Measurements from ENCODE around the gene CD2AP. TPM values are rescaled to one million over a fixed set of nuclear protein-coding genes. Genes with fewer than 3 reads are reported as not detected.

CD2AP gene
- total RNA-seq, 1 experiment from 2014 or later: 43.8 TPM

- no peak overlapping the region for H3K9ac ChIP-seq (ENCODE audit: low read length)
- H3K4me3 ChIP-seq (replicated peaks in 1 of 2; ENCODE audit: low read depth in 1 of 2, low read length in 2 of 2): no peak overlapping the region
- H3K79me2 ChIP-seq (ENCODE audit: insufficient read depth, low read length): no peaks in the 10 kb centered on the region
- ATAC-seq (no peak), DNase-seq (ENCODE audit: low read depth, low spot score) (no peak)
- intact Hi-C loops (cut with micrococcal nuclease): no loop called here
- ChIA-PET POLR2A (no interaction called here), CTCF (no interaction called here), RAD21 (ENCODE audit: low non-redundant PET in 1 of 2, low total read pairs in 2 of 2, uncharacterized antibody in 2 of 2, unreplicated experiment in 2 of 2) (no interaction called here)
- no peaks in the 10 kb centered on the region for H3K36me3 ChIP-seq (ENCODE audit: control insufficient read depth in 1 of 2, insufficient read depth in 2 of 2, low read length in 2 of 2)
- TF ChIP-seq CBX3 (IDR thresholded peaks at IDR 0.05; ENCODE audit: low read depth) (no peak), SIN3A (IDR thresholded peaks at IDR 0.05; ENCODE audit: low read depth) (no peak), ZNF274 (IDR thresholded peaks at IDR 0.05; ENCODE audit: low read depth, low read length) (no peak), POLR2AphosphoS5 (IDR thresholded peaks at IDR 0.05; ENCODE audit: low read depth, low read length) (no peak), RAD21 (IDR thresholded peaks at IDR 0.05; ENCODE audit: low read depth) (no peak), REST (IDR thresholded peaks at IDR 0.05; ENCODE audit: low read depth) (no peak)
- H3K9me2 ChIP-seq (ENCODE audit: insufficient read depth): no peaks in the 10 kb centered on the region; the same call in 1 of the 2 replicates
- H3K9me3 ChIP-seq (ENCODE audit: control insufficient read depth in 1 of 2, insufficient read depth in 1 of 2, low read depth in 1 of 2, low read length in 2 of 2): no peaks in the 10 kb centered on the region
- no TSS peak for BruUV-seq (replicated peaks)
- H3K27ac ChIP-seq (ENCODE audit: low read depth, low read length): no peak overlapping the region
- no peak overlapping the region for H3K4me2 ChIP-seq (ENCODE audit: low read length)
- H3K4me1 ChIP-seq (ENCODE audit: control insufficient read depth in 1 of 2, insufficient read depth in 2 of 2, low read length in 2 of 2): peaks cover 3 to 6% of the 10 kb centered on the region in 2 experiments; a peak in 3 of 4 replicates
- no peak overlapping the region for H2AFZ ChIP-seq (ENCODE audit: low read depth, low read length, poor library complexity, severe bottlenecking)
- no peaks in the 10 kb centered on the region for H3K27me3 ChIP-seq (ENCODE audit: insufficient read depth, low read length)
- H4K20me1 ChIP-seq (ENCODE audit: insufficient read depth): no peaks in the 10 kb centered on the region
These were observed 184.4 kb downstream of the CD2AP start for GRCh38 chr6:47661960-47662359.
